ENCODE measurements around the gene PACSIN2.

PACSIN2 gene

GRCh38 chr22:42933485-42934091, 81.4 kb downstream of the PACSIN2 start:
- no peak overlapping the region for H3K4me3 ChIP-seq (ENCODE audit: low read depth, low read length)
- H3K27me3 ChIP-seq (ENCODE audit: control insufficient read depth, insufficient read depth, low read length), result no peaks in the 10 kb centered on the region
- no peaks in the 10 kb centered on the region for H3K36me3 ChIP-seq (ENCODE audit: control insufficient read depth, insufficient read depth, low read length)
- no peak overlapping the region for H2AFZ ChIP-seq
- H3K27ac ChIP-seq, result peak overlapping the region; percentile 84
- H3K9ac ChIP-seq, result no peak overlapping the region
- H3K79me2 ChIP-seq, result peaks cover 10% of the 10 kb centered on the region
- H3K4me1 ChIP-seq, result no peaks in the 10 kb centered on the region
- no peaks in the 10 kb centered on the region for H3K9me3 ChIP-seq (ENCODE audit: control insufficient read depth, low read length)
- no peak for TF ChIP-seq CTCF (IDR thresholded peaks at IDR 0.05)
- no peak overlapping the region for H3K4me2 ChIP-seq (ENCODE audit: low read length)

DNA sequence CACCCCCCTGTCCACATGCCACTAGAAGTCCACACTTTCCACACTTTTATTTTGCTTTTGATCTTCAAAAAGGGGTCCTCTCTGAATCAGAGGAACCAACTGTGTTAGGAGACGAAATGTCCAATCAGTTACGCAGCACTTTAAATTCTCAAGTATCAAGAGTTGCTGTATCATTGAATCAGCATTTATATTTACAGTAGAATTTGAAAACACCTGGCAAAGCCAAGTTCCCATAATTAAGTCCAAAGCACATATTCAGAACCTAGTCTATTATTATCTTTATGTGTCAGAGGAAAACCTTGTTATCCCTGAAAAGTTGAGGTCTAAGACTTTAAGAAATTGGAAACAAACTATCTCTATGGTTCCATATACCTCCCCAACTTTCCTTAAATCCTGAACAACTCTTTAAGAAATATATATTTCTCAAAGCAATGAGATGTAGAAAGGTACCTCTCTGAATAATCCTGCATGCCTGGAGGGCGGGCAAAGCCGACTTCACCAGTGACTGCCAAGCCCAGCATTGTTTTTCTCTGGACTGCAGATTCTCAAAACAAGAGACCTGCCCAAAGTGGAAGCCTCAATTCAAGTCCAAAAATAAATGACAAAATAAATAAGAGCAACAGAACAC, 82.0 kb downstream of the PACSIN2 start:
- no peaks in the 10 kb centered on the region for H3K9me3 ChIP-seq (ENCODE audit: control insufficient read depth, low read length)
- no peak overlapping the region for H2AFZ ChIP-seq
- H3K4me2 ChIP-seq (ENCODE audit: low read length), result no peak overlapping the region
- peak overlapping the region; percentile 84 for H3K27ac ChIP-seq
- TF ChIP-seq CTCF (IDR thresholded peaks at IDR 0.05), result no peak
- no peaks in the 10 kb centered on the region for H3K36me3 ChIP-seq (ENCODE audit: control insufficient read depth, insufficient read depth, low read length)
- no peaks in the 10 kb centered on the region for H3K4me1 ChIP-seq
- H3K9ac ChIP-seq, result no peak overlapping the region
- no peak overlapping the region for H3K4me3 ChIP-seq (ENCODE audit: low read depth, low read length)
- peaks cover 10% of the 10 kb centered on the region for H3K79me2 ChIP-seq
- H3K27me3 ChIP-seq (ENCODE audit: control insufficient read depth, insufficient read depth, low read length), result no peaks in the 10 kb centered on the region

GRCh38 chr22:42932197-42932519, 82.8 kb downstream of the PACSIN2 start:
- H3K9me3 ChIP-seq (ENCODE audit: control insufficient read depth, low read length), result no peaks in the 10 kb centered on the region
- no peak overlapping the region for H3K4me3 ChIP-seq (ENCODE audit: low read depth, low read length)
- no peak overlapping the region for H3K9ac ChIP-seq
- TF ChIP-seq CTCF (IDR thresholded peaks at IDR 0.05), result no peak
- H3K4me2 ChIP-seq (ENCODE audit: low read length), result no peak overlapping the region
- H3K4me1 ChIP-seq, result no peaks in the 10 kb centered on the region
- peaks cover 6% of the 10 kb centered on the region for H3K79me2 ChIP-seq
- no peaks in the 10 kb centered on the region for H3K36me3 ChIP-seq (ENCODE audit: control insufficient read depth, insufficient read depth, low read length)
- H3K27me3 ChIP-seq (ENCODE audit: control insufficient read depth, insufficient read depth, low read length), result no peaks in the 10 kb centered on the region
- H3K27ac ChIP-seq, result peak overlapping the region; percentile 84
- no peak overlapping the region for H2AFZ ChIP-seq

DNA sequence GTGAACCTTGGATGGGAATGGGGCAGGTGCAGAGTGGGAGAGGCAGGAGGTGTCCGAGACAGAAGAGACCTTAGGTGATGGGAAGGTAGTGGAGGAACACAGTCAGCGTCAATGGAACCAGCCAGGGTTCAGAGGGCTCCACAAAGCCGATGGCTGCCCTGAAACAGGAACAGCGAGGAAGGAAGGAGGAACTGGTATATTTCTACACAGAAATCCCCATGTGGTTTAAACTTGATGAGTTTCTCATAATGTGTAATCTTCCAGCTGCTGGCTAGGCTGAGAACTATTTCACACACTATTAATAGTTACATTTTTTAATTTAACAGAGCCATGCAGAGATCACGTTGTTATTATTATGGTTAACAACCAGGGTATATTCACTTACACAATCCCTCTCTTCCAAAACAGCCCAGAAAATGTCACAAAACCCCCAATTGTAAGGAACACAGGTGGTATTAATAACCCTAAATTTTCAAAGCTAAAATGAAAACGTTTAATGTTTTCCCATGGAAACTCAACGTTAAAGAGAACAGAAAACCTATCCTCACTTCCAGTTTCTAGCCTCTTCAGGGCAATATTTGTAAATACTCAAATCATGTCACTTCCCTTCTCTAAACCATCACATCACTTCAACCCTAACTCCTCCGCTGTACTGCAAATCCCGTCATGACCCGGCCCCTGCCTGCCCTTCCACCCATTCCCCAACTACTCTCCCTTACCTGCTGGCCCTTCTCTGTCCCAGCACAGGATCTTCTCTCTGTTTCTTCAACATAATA, 83.3 kb downstream of the PACSIN2 start:
- Histone ChIP-seq H3K79me2 (peaks cover 6% of the 10 kb centered on the region), H3K36me3 (ENCODE audit: control insufficient read depth, insufficient read depth, low read length) (no peaks in the 10 kb centered on the region), H3K9ac (no peak overlapping the region), H3K27ac (peak overlapping the region; percentile 84), H3K9me3 (ENCODE audit: control insufficient read depth, low read length) (no peaks in the 10 kb centered on the region), H3K4me2 (ENCODE audit: low read length) (no peak overlapping the region), H3K27me3 (ENCODE audit: control insufficient read depth, insufficient read depth, low read length) (no peaks in the 10 kb centered on the region), H2AFZ (no peak overlapping the region), H3K4me1 (no peaks in the 10 kb centered on the region), H3K4me3 (ENCODE audit: low read depth, low read length) (no peak overlapping the region)
- TF ChIP-seq CTCF (IDR thresholded peaks at IDR 0.05), result no peak

Data from parathyroid adenoma (tissue), 2 donors.